MCF 10A (cell line): Measurements from ENCODE around the gene FN3K. TPM values are rescaled to one million over a fixed set of nuclear protein-coding genes. Genes with fewer than 3 reads are reported as not detected.

Experiments used
- BruUV-seq: library from RNA; stranded (reverse); fragments of 400-500 nt; replicated peaks from 2 replicates; lab custom pipeline; 2021; lab: Mats Ljungman, UMichigan
- CTCF ChIA-PET: fragments of 300-600 bp; sonication (Branson Sonifier 250); formaldehyde crosslinking; extraction: SDS; loops from one replicate; lab custom pipeline; 2021; ENCODE audit warnings: antibody characterized with exemption, inconsistent platforms; lab: Yijun Ruan, JAX
- POLR2A ChIA-PET: fragments of 300-600, 350-650 bp; sonication (Branson Sonifier 250); formaldehyde crosslinking; extraction: SDS; loops from one replicate; lab custom pipeline; 2020; ENCODE audit warnings: antibody characterized with exemption, inconsistent platforms; lab: Yijun Ruan, JAX
- DNase-seq: peaks from one replicate; pipeline ENCODE4 v3.0.0-alpha.2; 2018; ENCODE audit not compliant: unreplicated experiment
- H3K27ac Mint-ChIP-seq: one replicate; pipeline ENCODE4 v1.8.0; 2022; ENCODE audit warnings: mild to moderate bottlenecking, low read depth, mixed read lengths; ENCODE audit not compliant: unreplicated experiment
- H3K27me3 Mint-ChIP-seq: one replicate; pipeline ENCODE4 v1.8.0; 2022; ENCODE audit warnings: mixed read lengths; ENCODE audit not compliant: insufficient read depth, unreplicated experiment
- H3K36me3 Mint-ChIP-seq: one replicate; pipeline ENCODE4 v1.8.0; 2022; ENCODE audit warnings: mild to moderate bottlenecking, moderate library complexity, mixed read lengths; ENCODE audit not compliant: insufficient read depth, unreplicated experiment
- H3K4me1 Mint-ChIP-seq: one replicate; pipeline ENCODE4 v1.8.0; 2022; ENCODE audit warnings: mixed read lengths; ENCODE audit not compliant: insufficient read depth, unreplicated experiment
- H3K4me3 Mint-ChIP-seq: one replicate; pipeline ENCODE4 v1.8.0; 2022; ENCODE audit warnings: mild to moderate bottlenecking, moderate library complexity, mixed read lengths; ENCODE audit not compliant: unreplicated experiment
- H3K9me3 Mint-ChIP-seq: one replicate; pipeline ENCODE4 v1.8.0; 2022; ENCODE audit warnings: mixed read lengths; ENCODE audit not compliant: unreplicated experiment
- CTCF ChIP-seq: fragments of 200-600 bp; IDR thresholded peaks from one replicate; pipeline ENCODE4 v1.8.0; 2022; ENCODE audit warnings: antibody characterized with exemption, mild to moderate bottlenecking; ENCODE audit not compliant: unreplicated experiment
- intact Hi-C: fragments of 100-400 bp; cut with micrococcal nuclease; formaldehyde crosslinking; loops from 2 replicates; pipeline ENCODE4 v1.14.1; 2022
- total RNA-seq: library from RNA; stranded (reverse); gene quantifications from 2 replicates; pipeline ENCODE4 v1.2.3, GENCODE V29; 2022

Gene FN3K
- total RNA-seq, 1 experiment from 2014 or later = 1.3 TPM

GRCh38 chr17:82687871-82688270 is 47.5 kb upstream of the FN3K start:
- no peak overlapping the region for H3K27ac Mint-ChIP-seq
- H3K4me1 Mint-ChIP-seq = peaks cover 7% of the 10 kb centered on the region
- no peaks in the 10 kb centered on the region for H3K27me3 Mint-ChIP-seq
- no peaks in the 10 kb centered on the region for H3K9me3 Mint-ChIP-seq
- H3K36me3 Mint-ChIP-seq = peaks cover 8% of the 10 kb centered on the region
- TF ChIP-seq CTCF = no peak
- ChIA-PET CTCF (no interaction called here), POLR2A (interaction anchor here (1.1 kb wide), 1 partner anchor 10 kb away, joined by 3 read pairs; no protein-coding TSS in a partner anchor)
- DNase-seq = no peak
- intact Hi-C loops = no loop called here
- BruUV-seq = no TSS peak
- no peak overlapping the region for H3K4me3 Mint-ChIP-seq

GRCh38 chr17:82689077-82689476 is 46.3 kb upstream of the FN3K start:
- Mint-ChIP-seq H3K4me3 (no peak overlapping the region), H3K27me3 (no peaks in the 10 kb centered on the region), H3K4me1 (peaks cover 7% of the 10 kb centered on the region), H3K27ac (no peak overlapping the region), H3K36me3 (peaks cover 13% of the 10 kb centered on the region), H3K9me3 (no peaks in the 10 kb centered on the region)
- TF ChIP-seq CTCF = no peak
- CTCF ChIA-PET = no interaction called here
- POLR2A ChIA-PET = interaction anchor here (0.7 kb wide), 1 partner anchor 10 kb away, joined by 4 read pairs; the partner anchor contains the start of gene RAB40B
- DNase-seq = no peak
- no TSS peak for BruUV-seq
- intact Hi-C loops = no loop called here

GRCh38 chr17:82690786-82691489 is 44.5 kb upstream of the FN3K start:
- no peak for DNase-seq
- intact Hi-C loops = no loop called here
- BruUV-seq = no TSS peak
- ChIA-PET POLR2A (interaction anchor here (0.6 kb wide), 1 partner anchor 25 kb away, joined by 3 read pairs; no protein-coding TSS in a partner anchor), CTCF (interaction anchor here (0.6 kb wide), 1 partner anchor 380 kb away, joined by 3 read pairs; no protein-coding TSS in a partner anchor)
- peaks cover 25% of the 10 kb centered on the region for H3K36me3 Mint-ChIP-seq
- no peak overlapping the region for H3K27ac Mint-ChIP-seq
- peaks cover 7% of the 10 kb centered on the region for H3K4me1 Mint-ChIP-seq
- no peak overlapping the region for H3K4me3 Mint-ChIP-seq
- no peaks in the 10 kb centered on the region for H3K27me3 Mint-ChIP-seq
- H3K9me3 Mint-ChIP-seq = peaks cover 9% of the 10 kb centered on the region
- no peak for TF ChIP-seq CTCF

- no peak for DNase-seq
- no peak for TF ChIP-seq CTCF
- CTCF ChIA-PET = interaction anchor here (0.6 kb wide), 1 partner anchor 380 kb away, joined by 3 read pairs; no protein-coding TSS in a partner anchor
- Mint-ChIP-seq H3K4me3 (no peak overlapping the region), H3K36me3 (peaks cover 25% of the 10 kb centered on the region), H3K4me1 (peaks cover 7% of the 10 kb centered on the region), H3K27ac (no peak overlapping the region), H3K9me3 (peaks cover 9% of the 10 kb centered on the region), H3K27me3 (no peaks in the 10 kb centered on the region)
- no TSS peak for BruUV-seq
- intact Hi-C loops = no loop called here
- POLR2A ChIA-PET = interaction anchor here (0.6 kb wide), 1 partner anchor 179 kb away, joined by 4 read pairs; no protein-coding TSS in a partner anchor
Observed at GRCh38 chr17:82691714-82692113, 43.7 kb upstream of the FN3K start.
